ENCODE data around the gene VPS33B.

The VPS33B gene

DNA sequence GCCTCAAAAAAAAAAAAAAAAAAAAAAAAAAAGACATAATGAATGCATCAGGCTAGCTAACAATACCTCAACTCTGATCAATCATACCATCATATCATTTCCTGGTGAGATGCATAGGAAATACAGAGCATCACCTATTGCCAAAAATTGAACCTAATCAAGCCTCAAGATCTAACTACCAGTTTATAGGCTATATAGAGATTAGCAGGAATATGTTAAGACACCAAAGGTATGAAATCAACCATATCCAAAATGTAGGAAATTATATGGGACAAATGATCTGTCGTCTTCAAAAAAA, 387 bp upstream of the VPS33B start:
- no peak for DNase-seq (ENCODE audit: low read depth in 1 of 2, low spot score in 1 of 2)
- Histone ChIP-seq H3K4me3 (replicated peaks; ENCODE audit: insufficient read depth, low read length) (peak overlapping the region; percentile 100), H3K27me3 (ENCODE audit: insufficient read depth, poor library complexity, severe bottlenecking) (no peaks in the 10 kb centered on the region), H3K27ac (replicated peaks) (peak overlapping the region; percentile 70)
- TF ChIP-seq, protein P1, sequence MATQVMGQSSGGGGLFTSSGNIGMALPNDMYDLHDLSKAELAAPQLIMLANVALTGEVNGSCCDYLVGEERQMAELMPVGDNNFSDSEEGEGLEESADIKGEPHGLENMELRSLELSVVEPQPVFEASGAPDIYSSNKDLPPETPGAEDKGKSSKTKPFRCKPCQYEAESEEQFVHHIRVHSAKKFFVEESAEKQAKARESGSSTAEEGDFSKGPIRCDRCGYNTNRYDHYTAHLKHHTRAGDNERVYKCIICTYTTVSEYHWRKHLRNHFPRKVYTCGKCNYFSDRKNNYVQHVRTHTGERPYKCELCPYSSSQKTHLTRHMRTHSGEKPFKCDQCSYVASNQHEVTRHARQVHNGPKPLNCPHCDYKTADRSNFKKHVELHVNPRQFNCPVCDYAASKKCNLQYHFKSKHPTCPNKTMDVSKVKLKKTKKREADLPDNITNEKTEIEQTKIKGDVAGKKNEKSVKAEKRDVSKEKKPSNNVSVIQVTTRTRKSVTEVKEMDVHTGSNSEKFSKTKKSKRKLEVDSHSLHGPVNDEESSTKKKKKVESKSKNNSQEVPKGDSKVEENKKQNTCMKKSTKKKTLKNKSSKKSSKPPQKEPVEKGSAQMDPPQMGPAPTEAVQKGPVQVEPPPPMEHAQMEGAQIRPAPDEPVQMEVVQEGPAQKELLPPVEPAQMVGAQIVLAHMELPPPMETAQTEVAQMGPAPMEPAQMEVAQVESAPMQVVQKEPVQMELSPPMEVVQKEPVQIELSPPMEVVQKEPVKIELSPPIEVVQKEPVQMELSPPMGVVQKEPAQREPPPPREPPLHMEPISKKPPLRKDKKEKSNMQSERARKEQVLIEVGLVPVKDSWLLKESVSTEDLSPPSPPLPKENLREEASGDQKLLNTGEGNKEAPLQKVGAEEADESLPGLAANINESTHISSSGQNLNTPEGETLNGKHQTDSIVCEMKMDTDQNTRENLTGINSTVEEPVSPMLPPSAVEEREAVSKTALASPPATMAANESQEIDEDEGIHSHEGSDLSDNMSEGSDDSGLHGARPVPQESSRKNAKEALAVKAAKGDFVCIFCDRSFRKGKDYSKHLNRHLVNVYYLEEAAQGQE (IDR thresholded peaks at IDR 0.05; ENCODE audit: insufficient replicate concordance, low read depth), result no peak
- TF ChIP-seq POLR2AphosphoS5 (IDR thresholded peaks at IDR 0.05; ENCODE audit: low read depth) (no peak), CTCF (IDR thresholded peaks at IDR 0.05; ENCODE audit: insufficient read depth, low read length) (no peak), SPI1 (IDR thresholded peaks at IDR 0.05; ENCODE audit: borderline replicate concordance, low read depth) (no peak), GABPA (IDR thresholded peaks at IDR 0.05; ENCODE audit: low read depth) (no peak)

- DNase-seq (ENCODE audit: low read depth in 1 of 2, low spot score in 1 of 2), result no peak
- H3K27me3 ChIP-seq (ENCODE audit: insufficient read depth, poor library complexity, severe bottlenecking), result no peaks in the 10 kb centered on the region
- peak overlapping the region; percentile 70 for H3K27ac ChIP-seq (replicated peaks)
- no peak for TF ChIP-seq GABPA (IDR thresholded peaks at IDR 0.05; ENCODE audit: low read depth)
- TF ChIP-seq, protein P1 (IDR thresholded peaks at IDR 0.05; ENCODE audit: insufficient replicate concordance, low read depth), result no peak
- no peak for TF ChIP-seq POLR2AphosphoS5 (IDR thresholded peaks at IDR 0.05; ENCODE audit: low read depth)
- no peak for TF ChIP-seq CTCF (IDR thresholded peaks at IDR 0.05; ENCODE audit: insufficient read depth, low read length)
- no peak for TF ChIP-seq SPI1 (IDR thresholded peaks at IDR 0.05; ENCODE audit: borderline replicate concordance, low read depth)
- H3K4me3 ChIP-seq (replicated peaks; ENCODE audit: insufficient read depth, low read length), result peak overlapping the region; percentile 100
These were observed 799 bp downstream of the VPS33B start for GRCh38 chr15:91021516-91022074.

DNA sequence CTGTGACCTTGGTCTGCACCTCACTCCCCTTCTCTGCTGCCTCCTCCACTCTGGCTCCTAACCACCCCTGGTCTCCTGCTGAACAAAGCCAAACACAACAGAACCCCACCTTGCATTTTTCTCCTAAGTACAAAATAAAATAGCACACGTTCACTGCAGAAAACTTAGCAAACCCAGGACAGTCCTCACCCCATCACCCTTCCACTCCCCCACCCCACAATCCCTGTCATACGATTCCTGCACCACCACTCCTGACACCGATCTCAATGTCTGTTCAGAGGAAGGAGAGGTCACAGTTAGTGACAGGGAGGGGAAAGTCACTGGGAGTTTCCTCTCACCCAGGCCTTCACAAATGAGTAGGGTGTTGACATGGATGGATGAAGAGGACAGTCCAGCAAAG, 4.2 kb downstream of the VPS33B start:
- H3K27me3 ChIP-seq (ENCODE audit: insufficient read depth, poor library complexity, severe bottlenecking), result no peaks in the 10 kb centered on the region
- TF ChIP-seq POLR2AphosphoS5 (IDR thresholded peaks at IDR 0.05; ENCODE audit: low read depth), result no peak
- TF ChIP-seq GABPA (IDR thresholded peaks at IDR 0.05; ENCODE audit: low read depth), result no peak
- no peak for TF ChIP-seq CTCF (IDR thresholded peaks at IDR 0.05; ENCODE audit: insufficient read depth, low read length)
- TF ChIP-seq SPI1 (IDR thresholded peaks at IDR 0.05; ENCODE audit: borderline replicate concordance, low read depth), result no peak
- TF ChIP-seq, protein P1 (IDR thresholded peaks at IDR 0.05; ENCODE audit: insufficient replicate concordance, low read depth), result no peak
- no peak for DNase-seq (ENCODE audit: low read depth in 1 of 2, low spot score in 1 of 2)
- no peak overlapping the region for H3K27ac ChIP-seq (replicated peaks)
- no peak overlapping the region for H3K4me3 ChIP-seq (replicated peaks; ENCODE audit: insufficient read depth, low read length)
